Skeletal muscle satellite cell (primary cell): Measurements from ENCODE around the gene SNX14.
A peak's percentile ranks its signal among the peaks of the same experiment; 100 is the strongest.

Experiments
- H3K27me3 ChIP-seq: 2 replicates; pipeline ENCODE4 v1.7.0; 2013; ENCODE audit warnings: low read length; ENCODE audit not compliant: control insufficient read depth, insufficient read depth
- H3K36me3 ChIP-seq: 2 replicates; pipeline ENCODE4 v1.7.0; 2013; ENCODE audit warnings: mild to moderate bottlenecking, control low read depth, low read length; ENCODE audit not compliant: insufficient read depth
- H3K4me1 ChIP-seq: 2 replicates; pipeline ENCODE4 v1.7.0; 2013; ENCODE audit warnings: low read length; ENCODE audit not compliant: control insufficient read depth, insufficient read depth
- H3K4me2 ChIP-seq: 2 replicates; pipeline ENCODE4 v1.7.0; 2013; ENCODE audit warnings: mild to moderate bottlenecking, low read length
- H3K4me3 ChIP-seq: 2 replicates; pipeline ENCODE4 v1.7.0; 2013; ENCODE audit warnings: low read length
- H3K9ac ChIP-seq: 2 replicates; pipeline ENCODE4 v1.7.0; 2013; ENCODE audit warnings: mild to moderate bottlenecking, low read depth, low read length, moderate library complexity
- H3K9me3 ChIP-seq: replicated peaks from 2 replicates; pipeline ENCODE4 v1.7.0; 2013; ENCODE audit warnings: mild to moderate bottlenecking, control low read depth, low read length

SNX14 gene

GRCh38 chr6:85496009-85496579 is 97.6 kb downstream of the SNX14 start:
- Histone ChIP-seq H3K4me1 (peaks cover 13% of the 10 kb centered on the region), H3K27me3 (no peaks in the 10 kb centered on the region), H3K9me3 (no peaks in the 10 kb centered on the region), H3K4me3 (no peak overlapping the region), H3K4me2 (no peak overlapping the region), H3K9ac (no peak overlapping the region), H3K36me3 (peaks cover 53% of the 10 kb centered on the region)

DNA sequence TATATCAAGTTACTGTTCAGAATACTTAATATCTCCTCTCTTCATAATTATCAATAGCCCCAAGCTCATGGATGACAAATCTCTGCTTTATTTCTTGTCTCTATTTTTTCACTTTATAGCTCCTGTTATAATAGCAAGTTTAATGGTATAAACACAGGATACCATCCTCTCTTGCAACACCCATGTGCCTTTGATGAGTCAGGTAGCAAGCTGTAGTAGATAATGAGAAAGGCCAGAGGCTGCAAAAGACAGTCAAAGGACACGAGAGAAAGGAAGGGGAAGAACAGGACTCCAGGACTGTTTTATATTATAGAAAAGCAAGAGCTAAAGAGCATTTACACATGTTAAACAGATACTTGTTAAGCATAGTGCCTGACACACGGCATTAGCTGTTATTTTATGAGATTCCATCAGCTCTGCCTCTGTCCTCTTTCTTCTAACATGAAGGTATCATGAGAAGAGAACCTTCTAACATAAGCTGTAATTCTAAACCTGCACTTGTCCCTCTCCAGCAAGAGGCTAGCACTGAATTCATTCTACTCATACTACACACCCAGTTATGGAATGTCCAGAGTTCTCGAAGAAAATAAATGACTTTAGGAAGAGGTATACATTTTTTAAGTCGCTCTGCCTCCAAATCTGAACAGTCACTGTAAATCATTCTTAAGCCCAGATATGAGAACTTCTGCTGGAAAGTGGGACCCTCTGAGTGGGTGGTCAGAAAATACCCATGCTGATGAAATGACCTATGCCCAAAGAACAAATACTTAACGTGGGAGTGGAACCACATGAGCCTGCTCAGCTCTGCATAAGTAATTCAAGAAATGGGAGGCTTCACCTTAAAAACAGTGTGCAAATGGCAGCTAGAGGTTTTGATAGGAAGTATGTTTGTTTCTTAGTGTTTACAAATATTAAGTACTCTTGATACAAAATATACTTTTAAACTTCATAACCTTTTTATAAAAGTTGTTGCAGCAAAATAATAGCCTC is 98.8 kb downstream of the SNX14 start:
- H3K9ac ChIP-seq, result no peak overlapping the region
- H3K4me3 ChIP-seq, result no peak overlapping the region
- H3K27me3 ChIP-seq, result no peaks in the 10 kb centered on the region
- H3K4me2 ChIP-seq, result no peak overlapping the region
- H3K9me3 ChIP-seq, result no peaks in the 10 kb centered on the region
- H3K4me1 ChIP-seq, result peaks cover 16% of the 10 kb centered on the region
- peaks cover 66% of the 10 kb centered on the region for H3K36me3 ChIP-seq

GRCh38 chr6:85493389-85493788 is 100.3 kb downstream of the SNX14 start:
- Histone ChIP-seq H3K4me3 (no peak overlapping the region), H3K9ac (no peak overlapping the region), H3K27me3 (no peaks in the 10 kb centered on the region), H3K9me3 (no peaks in the 10 kb centered on the region), H3K4me2 (no peak overlapping the region), H3K36me3 (peaks cover 77% of the 10 kb centered on the region), H3K4me1 (peaks cover 8% of the 10 kb centered on the region)

DNA sequence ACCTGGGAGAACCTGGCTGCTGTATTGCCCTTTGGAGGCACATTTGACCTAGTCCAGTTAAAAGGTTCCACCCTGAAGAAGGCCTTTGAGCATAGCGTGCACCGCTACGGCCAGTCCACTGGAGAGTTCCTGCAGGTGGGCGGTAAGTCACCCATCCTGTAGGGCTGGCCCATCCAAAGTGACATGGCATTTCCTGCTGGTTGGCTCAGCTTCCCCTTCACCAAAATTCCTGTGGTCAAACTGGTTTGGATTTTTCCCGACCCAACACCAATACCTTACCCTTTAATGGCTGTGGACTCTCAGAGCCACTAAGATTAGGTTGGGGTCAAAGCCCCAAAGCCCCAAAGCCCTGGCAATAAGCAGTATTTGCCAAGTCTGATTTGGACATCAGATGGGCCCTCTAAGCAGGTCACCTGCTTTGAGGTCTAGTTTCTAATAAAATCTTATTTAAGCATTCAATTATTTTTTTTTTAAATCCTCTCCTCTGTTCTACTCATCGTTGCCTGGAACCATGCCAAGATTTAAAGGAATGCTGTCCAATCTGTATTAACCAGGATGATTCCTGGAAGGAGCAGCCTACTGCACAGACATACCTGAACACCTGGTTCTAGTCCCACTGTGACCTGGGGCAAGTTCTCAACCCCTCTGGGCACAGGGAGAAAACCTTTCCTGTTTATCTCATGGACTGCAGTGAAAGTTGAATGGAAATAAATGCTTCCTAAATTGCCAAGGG is 103.0 kb downstream of the SNX14 start:
- H3K4me1 ChIP-seq, result peaks cover 8% of the 10 kb centered on the region
- no peak overlapping the region for H3K4me3 ChIP-seq
- H3K36me3 ChIP-seq, result peaks cover 93% of the 10 kb centered on the region

GRCh38 chr6:85484948-85485347 is 108.7 kb downstream of the SNX14 start:
- Histone ChIP-seq H3K27me3 (no peaks in the 10 kb centered on the region), H3K36me3 (peaks cover 84% of the 10 kb centered on the region), H3K4me3 (no peak overlapping the region), H3K9me3 (no peaks in the 10 kb centered on the region), H3K4me2 (no peak overlapping the region), H3K4me1 (peaks cover 24% of the 10 kb centered on the region), H3K9ac (no peak overlapping the region)

More for the DNA sequence above, 103.0 kb downstream of the SNX14 start:
- no peak overlapping the region for H3K9ac ChIP-seq
- H3K9me3 ChIP-seq, result no peaks in the 10 kb centered on the region
- H3K4me2 ChIP-seq, result no peak overlapping the region
- H3K27me3 ChIP-seq, result no peaks in the 10 kb centered on the region

- peaks cover 84% of the 10 kb centered on the region for H3K36me3 ChIP-seq
- H3K27me3 ChIP-seq, result no peaks in the 10 kb centered on the region
- no peaks in the 10 kb centered on the region for H3K9me3 ChIP-seq
- peaks cover 24% of the 10 kb centered on the region for H3K4me1 ChIP-seq
- no peak overlapping the region for H3K9ac ChIP-seq
- H3K4me2 ChIP-seq, result no peak overlapping the region
- no peak overlapping the region for H3K4me3 ChIP-seq
Measured at GRCh38 chr6:85483846-85484245, 109.8 kb downstream of the SNX14 start.

- Histone ChIP-seq H3K4me3 (no peak overlapping the region), H3K36me3 (peaks cover 85% of the 10 kb centered on the region), H3K9me3 (no peaks in the 10 kb centered on the region), H3K4me1 (peaks cover 24% of the 10 kb centered on the region), H3K4me2 (peak overlapping the region; percentile 9), H3K27me3 (no peaks in the 10 kb centered on the region), H3K9ac (peak overlapping the region; percentile 43)
Measured at GRCh38 chr6:85482905-85483700, 110.6 kb downstream of the SNX14 start.

- Histone ChIP-seq H3K27me3 (no peaks in the 10 kb centered on the region), H3K9me3 (no peaks in the 10 kb centered on the region), H3K36me3 (peaks cover 85% of the 10 kb centered on the region), H3K9ac (peak overlapping the region; percentile 43), H3K4me1 (peaks cover 24% of the 10 kb centered on the region), H3K4me2 (peak overlapping the region; percentile 9), H3K4me3 (no peak overlapping the region)
Measured at GRCh38 chr6:85482206-85482904, 111.3 kb downstream of the SNX14 start.

DNA sequence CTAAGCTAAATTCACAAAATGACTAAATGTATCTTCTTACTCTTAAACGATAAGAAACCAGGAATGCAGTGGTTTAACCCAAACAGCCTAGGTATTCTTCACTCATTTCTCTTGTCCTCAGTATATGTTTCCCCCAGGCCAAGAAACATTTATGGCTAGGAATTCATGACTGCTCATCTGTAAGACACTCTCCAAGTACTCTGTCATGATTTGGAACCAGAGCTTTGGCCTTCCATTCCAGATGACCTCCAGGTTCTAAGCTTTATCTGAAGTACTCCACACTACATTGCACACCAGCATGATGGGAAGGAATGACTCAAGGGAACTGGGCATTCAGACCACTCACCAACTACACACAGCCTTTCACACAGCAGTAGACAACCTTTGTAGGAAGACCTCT is 114.5 kb downstream of the SNX14 start:
- no peak overlapping the region for H3K4me2 ChIP-seq
- H3K9ac ChIP-seq, result no peak overlapping the region
- peaks cover 87% of the 10 kb centered on the region for H3K36me3 ChIP-seq
- H3K4me3 ChIP-seq, result no peak overlapping the region
- peaks cover 24% of the 10 kb centered on the region for H3K4me1 ChIP-seq
- no peaks in the 10 kb centered on the region for H3K27me3 ChIP-seq
- H3K9me3 ChIP-seq, result no peaks in the 10 kb centered on the region

- Histone ChIP-seq H3K36me3 (peaks cover 95% of the 10 kb centered on the region), H3K9ac (no peak overlapping the region), H3K4me3 (no peak overlapping the region), H3K4me2 (no peak overlapping the region), H3K27me3 (no peaks in the 10 kb centered on the region), H3K4me1 (peaks cover 13% of the 10 kb centered on the region), H3K9me3 (no peaks in the 10 kb centered on the region)
Measured at GRCh38 chr6:85476532-85476931, 117.1 kb downstream of the SNX14 start.
